Neural progenitor cell (in vitro differentiated cells): ENCODE measurements around the gene NDUFAF3. TPM values are rescaled to one million over a fixed set of nuclear protein-coding genes. Genes with fewer than 3 reads are reported as not detected.

Source experiments
- DNase-seq: peaks from one replicate; pipeline ENCODE4 v3.0.0-alpha.2; 2016; ENCODE audit warnings: low spot score
- H2AFZ ChIP-seq: fragments of 200-600 bp; sonication (generic); replicated peaks from 2 replicates; pipeline ENCODE4 v1.6.1; 2016; ENCODE audit warnings: antibody characterized with exemption
- H3F3A ChIP-seq: fragments of 200-600 bp; sonication (generic); 2 replicates; pipeline ENCODE4 v1.6.1; 2016; ENCODE audit warnings: antibody characterized with exemption, low read depth
- H3K27ac ChIP-seq: fragments of 200-600 bp; sonication (generic); 2 replicates; pipeline ENCODE4 v1.5.1; 2016; ENCODE audit warnings: mild to moderate bottlenecking
- H3K27me3 ChIP-seq: fragments of 200-600 bp; sonication (generic); 2 replicates; pipeline ENCODE4 v1.6.1; 2016; ENCODE audit warnings: mild to moderate bottlenecking, moderate library complexity
- H3K36me3 ChIP-seq: fragments of 200-600 bp; sonication (generic); 2 replicates; pipeline ENCODE4 v1.5.1; 2016
- H3K4me1 ChIP-seq: fragments of 200-600 bp; sonication (generic); 2 replicates; pipeline ENCODE4 v1.6.1; 2016; ENCODE audit warnings: mixed run types
- H3K4me2 ChIP-seq: fragments of 200-600 bp; sonication (generic); 2 replicates; pipeline ENCODE4 v1.6.1; 2016
- H3K4me3 ChIP-seq: fragments of 200-600 bp; sonication (generic); 2 replicates; pipeline ENCODE4 v1.5.1; 2016
- H3K79me2 ChIP-seq: fragments of 200-600 bp; sonication (generic); 2 replicates; pipeline ENCODE4 v1.6.1; 2016; ENCODE audit warnings: low read depth
- H3K9ac ChIP-seq: fragments of 200-600 bp; sonication (generic); 2 replicates; pipeline ENCODE4 v1.6.1; 2016
- H3K9me3 ChIP-seq: fragments of 200-600 bp; sonication (generic); 2 replicates; pipeline ENCODE4 v1.5.1; 2016; ENCODE audit warnings: low read depth
- H4K20me1 ChIP-seq: fragments of 200-600 bp; sonication (generic); 2 replicates; pipeline ENCODE4 v1.6.1; 2016; ENCODE audit warnings: low read depth
- H3K27ac Mint-ChIP-seq: 3 replicates; pipeline ENCODE4 v1.8.0; 2021; ENCODE audit warnings: mixed read lengths
- H3K27me3 Mint-ChIP-seq: 2 replicates; pipeline ENCODE4 v1.8.0; 2022; ENCODE audit warnings: low read depth, mild to moderate bottlenecking, inconsistent platforms, moderate library complexity, mixed read lengths; ENCODE audit not compliant: insufficient read depth
- H3K36me3 Mint-ChIP-seq: 3 replicates; pipeline ENCODE4 v1.8.0; 2021; ENCODE audit warnings: mixed read lengths
- H3K4me1 Mint-ChIP-seq: 3 replicates; pipeline ENCODE4 v1.8.0; 2021; ENCODE audit warnings: mixed read lengths
- H3K4me3 Mint-ChIP-seq: 3 replicates; pipeline ENCODE4 v1.8.0; 2021; ENCODE audit warnings: mild to moderate bottlenecking, moderate library complexity, mixed read lengths
- H3K9me3 Mint-ChIP-seq: 3 replicates; pipeline ENCODE4 v1.8.0; 2020; ENCODE audit warnings: mixed read lengths
- CTCF ChIP-seq: fragments of 200-600 bp; sonication (generic); IDR thresholded peaks from 2 replicates; pipeline ENCODE4 v1.5.1; 2017; ENCODE audit warnings: antibody characterized with exemption, mild to moderate bottlenecking
- EZH2 ChIP-seq: fragments of 200-600 bp; sonication (generic); IDR thresholded peaks from 2 replicates; pipeline ENCODE4 v1.6.1; 2017; ENCODE audit warnings: antibody characterized with exemption, mild to moderate bottlenecking, moderate library complexity
- EZH2phosphoT487 ChIP-seq: fragments of 200-600 bp; sonication (generic); IDR thresholded peaks from 2 replicates; pipeline ENCODE4 v1.6.1; 2017; ENCODE audit warnings: antibody characterized with exemption
- total RNA-seq: library from RNA; depleted of rRNA; stranded (reverse); fragments of >200 nt; gene quantifications from 2 replicates; pipeline ENCODE4 v1.2.3, GENCODE V29; 2015; ENCODE audit warnings: low replicate concordance

Gene NDUFAF3
- total RNA-seq, 1 donor from 2014 or later = 26.2 TPM

- peaks cover 30% of the 10 kb centered on the region for H3K36me3 Mint-ChIP-seq
- Histone ChIP-seq H3K9ac (no peak overlapping the region), H3K36me3 (no peaks in the 10 kb centered on the region), H2AFZ (no peak overlapping the region), H4K20me1 (peaks cover 8% of the 10 kb centered on the region), H3K79me2 (peaks cover 39% of the 10 kb centered on the region), H3K27me3 (no peaks in the 10 kb centered on the region), H3K4me1 (peaks cover 18% of the 10 kb centered on the region), H3K4me3 (no peak overlapping the region), H3F3A (peaks cover 70% of the 10 kb centered on the region), H3K9me3 (no peaks in the 10 kb centered on the region), H3K4me2 (no peak overlapping the region), H3K27ac (no peak overlapping the region)
- peaks cover 14% of the 10 kb centered on the region for H3K27me3 Mint-ChIP-seq
- H3K27ac Mint-ChIP-seq = no peak overlapping the region
- H3K9me3 Mint-ChIP-seq = no peaks in the 10 kb centered on the region
- no peak for TF ChIP-seq CTCF
- no peak for TF ChIP-seq EZH2
- TF ChIP-seq EZH2phosphoT487 = no peak
- H3K4me3 Mint-ChIP-seq = no peak overlapping the region
- no peak for DNase-seq
- H3K4me1 Mint-ChIP-seq = peaks cover 29% of the 10 kb centered on the region
These were observed 4.6 kb downstream of the NDUFAF3 start for GRCh38 chr3:49026536-49026935.

- Histone ChIP-seq H3K4me3 (no peak overlapping the region), H3K9ac (no peak overlapping the region), H3K4me2 (no peak overlapping the region), H3F3A (peaks cover 67% of the 10 kb centered on the region), H3K27ac (no peak overlapping the region), H3K9me3 (no peaks in the 10 kb centered on the region), H3K4me1 (peaks cover 18% of the 10 kb centered on the region), H3K79me2 (peaks cover 35% of the 10 kb centered on the region), H3K27me3 (no peaks in the 10 kb centered on the region), H4K20me1 (peaks cover 6% of the 10 kb centered on the region), H3K36me3 (no peaks in the 10 kb centered on the region), H2AFZ (no peak overlapping the region)
- H3K4me1 Mint-ChIP-seq = peaks cover 29% of the 10 kb centered on the region
- H3K27ac Mint-ChIP-seq = peak overlapping the region; percentile 74
- H3K27me3 Mint-ChIP-seq = peaks cover 14% of the 10 kb centered on the region
- no peak for DNase-seq
- H3K36me3 Mint-ChIP-seq = peaks cover 36% of the 10 kb centered on the region
- H3K9me3 Mint-ChIP-seq = no peaks in the 10 kb centered on the region
- TF ChIP-seq CTCF = no peak
- TF ChIP-seq EZH2phosphoT487 = no peak
- TF ChIP-seq EZH2 = no peak
- H3K4me3 Mint-ChIP-seq = peak overlapping the region; percentile 33
These were observed 5.7 kb downstream of the NDUFAF3 start for GRCh38 chr3:49027634-49028033.

GRCh38 chr3:49028298-49028672 lies 6.4 kb downstream of the NDUFAF3 start:
- no peak for DNase-seq
- H3K9me3 ChIP-seq = no peaks in the 10 kb centered on the region
- H3K36me3 ChIP-seq = no peaks in the 10 kb centered on the region
- peak overlapping the region; percentile 68 for H3K9ac ChIP-seq
- H3K27me3 Mint-ChIP-seq = peaks cover 12% of the 10 kb centered on the region
- peak overlapping the region; percentile 93 for H3K4me3 Mint-ChIP-seq
- TF ChIP-seq CTCF (no peak), EZH2phosphoT487 (no peak), EZH2 (no peak)
- H2AFZ ChIP-seq = no peak overlapping the region
- no peaks in the 10 kb centered on the region for H3K9me3 Mint-ChIP-seq
- peaks cover 28% of the 10 kb centered on the region for H3K79me2 ChIP-seq
- peaks cover 24% of the 10 kb centered on the region for H3K4me1 Mint-ChIP-seq
- no peaks in the 10 kb centered on the region for H3K27me3 ChIP-seq
- peak overlapping the region; percentile 62 for H3K27ac Mint-ChIP-seq
- H3K36me3 Mint-ChIP-seq = peaks cover 37% of the 10 kb centered on the region
- no peak overlapping the region for H3K27ac ChIP-seq
- no peaks in the 10 kb centered on the region for H4K20me1 ChIP-seq
- peaks cover 12% of the 10 kb centered on the region for H3K4me1 ChIP-seq
- H3F3A ChIP-seq = peaks cover 60% of the 10 kb centered on the region
- H3K4me3 ChIP-seq = peak overlapping the region; percentile 58
- peak overlapping the region; percentile 92 for H3K4me2 ChIP-seq
